GM10266 (cell line): ENCODE results near the gene FAM204A.

Experiments
- DNase-seq: peaks from one replicate; pipeline ENCODE4 v3.0.0; 2012; ENCODE audit errors: extremely low spot score
- TF ChIP-seq, protein P1 (sequence below): IDR thresholded peaks from 2 replicates; pipeline ENCODE4 v1.5.1; 2012; ENCODE audit warnings: mild to moderate bottlenecking, low read depth; ENCODE audit not compliant: control insufficient read depth, insufficient read depth; ENCODE audit errors: missing control alignments

FAM204A gene

DNA sequence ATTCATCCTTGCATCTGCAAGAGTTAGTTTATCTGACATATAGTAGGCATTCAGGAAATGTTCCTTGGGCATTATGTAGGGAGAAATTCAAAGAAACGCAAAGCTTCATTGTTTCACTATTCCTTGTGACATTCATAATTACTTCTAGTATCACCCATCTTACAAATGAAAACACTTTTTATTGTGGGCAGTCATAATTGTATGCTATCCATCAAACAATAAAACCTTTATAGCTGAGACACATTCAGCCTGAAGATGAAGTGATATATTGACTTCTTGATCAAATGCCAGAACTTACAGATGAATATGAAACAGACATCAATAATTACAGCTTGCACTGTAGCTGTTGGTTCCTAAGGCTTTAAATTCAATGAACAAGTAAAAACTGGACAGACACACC lies 36.4 kb downstream of the FAM204A start:
- TF ChIP-seq, protein P1, sequence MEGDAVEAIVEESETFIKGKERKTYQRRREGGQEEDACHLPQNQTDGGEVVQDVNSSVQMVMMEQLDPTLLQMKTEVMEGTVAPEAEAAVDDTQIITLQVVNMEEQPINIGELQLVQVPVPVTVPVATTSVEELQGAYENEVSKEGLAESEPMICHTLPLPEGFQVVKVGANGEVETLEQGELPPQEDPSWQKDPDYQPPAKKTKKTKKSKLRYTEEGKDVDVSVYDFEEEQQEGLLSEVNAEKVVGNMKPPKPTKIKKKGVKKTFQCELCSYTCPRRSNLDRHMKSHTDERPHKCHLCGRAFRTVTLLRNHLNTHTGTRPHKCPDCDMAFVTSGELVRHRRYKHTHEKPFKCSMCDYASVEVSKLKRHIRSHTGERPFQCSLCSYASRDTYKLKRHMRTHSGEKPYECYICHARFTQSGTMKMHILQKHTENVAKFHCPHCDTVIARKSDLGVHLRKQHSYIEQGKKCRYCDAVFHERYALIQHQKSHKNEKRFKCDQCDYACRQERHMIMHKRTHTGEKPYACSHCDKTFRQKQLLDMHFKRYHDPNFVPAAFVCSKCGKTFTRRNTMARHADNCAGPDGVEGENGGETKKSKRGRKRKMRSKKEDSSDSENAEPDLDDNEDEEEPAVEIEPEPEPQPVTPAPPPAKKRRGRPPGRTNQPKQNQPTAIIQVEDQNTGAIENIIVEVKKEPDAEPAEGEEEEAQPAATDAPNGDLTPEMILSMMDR = no peak
- no peak for DNase-seq

DNA sequence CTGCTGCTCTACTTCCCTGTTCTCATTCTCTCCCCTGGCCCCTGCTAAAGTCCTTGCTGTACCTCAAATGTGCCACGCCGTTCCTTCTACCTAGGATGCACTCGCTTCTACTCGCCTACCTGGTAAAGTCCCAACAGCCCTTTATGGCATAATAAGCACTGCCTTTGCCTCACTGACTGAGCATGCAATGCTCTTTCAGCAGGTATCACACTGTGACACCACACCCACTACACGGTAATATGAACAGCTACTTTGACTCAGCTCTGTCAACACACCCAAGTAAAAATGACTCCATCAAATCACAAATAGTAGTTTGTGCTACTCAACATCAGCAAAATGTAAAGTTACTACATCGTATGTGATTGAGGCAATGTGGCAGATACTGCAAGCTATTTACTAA lies 37.6 kb downstream of the FAM204A start:
- DNase-seq = no peak
- TF ChIP-seq, protein P1 = no peak

DNA sequence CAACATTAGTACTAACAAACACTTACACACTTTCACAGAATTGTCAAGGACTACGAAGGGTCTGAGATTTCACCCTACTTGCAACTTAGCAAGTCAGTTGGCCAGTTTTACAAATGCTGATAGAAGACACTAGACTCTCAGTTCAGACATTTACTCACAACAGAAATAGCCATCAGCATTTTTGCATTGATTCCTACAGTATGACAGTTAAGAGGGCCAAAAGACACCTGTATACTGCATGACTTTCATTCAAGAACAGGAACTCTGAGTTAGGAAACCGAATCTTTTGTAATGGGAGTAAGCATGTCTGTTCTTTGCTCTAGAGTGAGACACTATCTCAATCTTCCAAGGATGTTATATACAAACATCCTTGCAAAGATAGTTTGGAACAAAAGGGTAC lies 40.9 kb downstream of the FAM204A start:
- no peak for DNase-seq
- TF ChIP-seq, protein P1 = no peak

DNA sequence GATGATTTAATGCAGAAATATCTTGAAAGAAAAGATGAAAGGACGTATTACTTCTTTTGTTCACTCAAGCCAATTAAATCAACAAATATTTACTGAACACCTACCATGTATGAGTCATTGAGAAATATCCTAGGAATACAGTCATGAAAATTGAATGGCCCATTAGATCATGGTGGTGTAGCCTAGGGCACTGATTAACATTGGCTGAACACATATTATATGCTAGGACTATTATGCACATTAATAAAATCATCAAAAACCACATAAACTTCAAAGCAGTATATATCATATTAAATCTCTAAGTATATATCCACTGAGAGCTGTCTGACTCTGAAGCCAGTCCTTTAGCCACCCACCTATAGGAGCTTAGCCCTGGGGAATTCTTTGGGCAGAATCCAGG lies 41.8 kb downstream of the FAM204A start:
- DNase-seq = no peak
- TF ChIP-seq, protein P1 = no peak

DNA sequence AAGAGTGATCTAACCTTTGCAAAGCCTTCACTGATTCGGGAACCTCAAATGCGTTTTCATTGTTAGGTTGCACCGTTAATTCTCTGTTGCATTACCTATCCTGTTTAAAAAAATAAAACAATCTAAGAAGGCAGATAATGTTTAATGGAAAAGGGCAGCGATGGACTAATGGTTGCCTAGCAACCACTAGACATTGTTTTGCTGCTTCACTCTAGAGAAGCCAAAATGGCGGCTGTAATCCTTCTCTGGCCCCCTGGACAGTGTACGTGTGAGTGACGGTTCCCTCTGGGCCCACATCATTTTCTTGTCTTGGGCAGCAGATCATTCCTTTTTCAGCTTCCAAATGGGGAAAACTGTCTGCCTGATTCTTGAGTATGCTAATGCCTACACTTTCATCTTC lies 43.3 kb downstream of the FAM204A start:
- TF ChIP-seq, protein P1 = no peak
- no peak for DNase-seq

DNA sequence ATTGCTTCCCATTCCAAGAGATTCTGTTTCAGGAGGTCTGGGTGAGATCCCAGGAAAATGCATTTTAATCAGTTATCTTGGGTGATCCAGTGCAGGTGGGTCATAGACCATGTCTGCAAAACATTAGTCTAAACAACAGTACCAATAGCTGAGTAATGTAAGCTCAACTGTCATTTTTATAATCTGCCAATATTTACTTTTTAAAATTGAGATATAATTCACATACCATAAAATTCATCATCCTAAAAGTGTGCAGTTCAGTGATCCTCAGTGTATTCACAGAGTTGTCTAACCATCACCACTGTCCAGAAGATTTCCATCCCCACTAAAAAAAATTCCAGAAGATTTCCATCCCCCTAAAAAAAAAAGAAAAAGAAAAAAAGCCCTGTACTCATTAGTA lies 51.0 kb downstream of the FAM204A start:
- DNase-seq = no peak
- TF ChIP-seq, protein P1 = no peak

DNA sequence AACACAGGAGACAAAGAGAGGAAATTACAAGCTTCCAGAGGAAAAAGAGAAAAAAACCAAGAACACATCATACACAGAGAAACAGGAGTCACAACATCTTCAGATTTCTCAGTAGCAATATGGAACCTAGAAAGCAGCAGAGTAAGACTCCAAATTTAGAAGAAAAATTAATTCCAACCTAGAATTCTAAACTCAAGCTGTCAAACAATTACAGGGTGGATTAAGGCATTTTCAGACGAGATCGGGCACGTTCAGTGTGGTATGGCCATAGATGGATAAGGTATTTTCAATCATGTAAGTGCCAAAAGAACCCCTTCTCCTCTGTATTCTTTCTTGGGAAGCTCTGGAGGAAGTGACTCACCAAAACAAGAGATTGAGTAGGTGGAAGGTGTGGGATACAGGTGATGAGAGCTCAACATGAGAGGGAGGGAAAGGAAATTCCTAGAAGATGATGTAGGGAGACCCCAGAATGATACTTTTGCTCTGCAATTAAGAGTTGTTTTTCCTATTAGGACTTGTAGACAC lies 51.6 kb downstream of the FAM204A start:
- TF ChIP-seq, protein P1 = no peak
- DNase-seq = no peak
